Stimulated activated CD8-positive, alpha-beta memory T cell treated with anti-CD3 and anti-CD28 coated beads, Interleukin-15, amount 100 ng/mL, for 4 hours (primary cell): ENCODE data around the gene HEATR3.
A peak's percentile ranks its signal among the peaks of the same experiment; 100 is the strongest.

Source experiments
- DNase-seq, 2 donors: peaks; one replicate each; pipeline ENCODE4 v3.0.0-alpha.2; 2020; ENCODE audit warnings: low read depth in 2 of 2

The HEATR3 gene, protein sequence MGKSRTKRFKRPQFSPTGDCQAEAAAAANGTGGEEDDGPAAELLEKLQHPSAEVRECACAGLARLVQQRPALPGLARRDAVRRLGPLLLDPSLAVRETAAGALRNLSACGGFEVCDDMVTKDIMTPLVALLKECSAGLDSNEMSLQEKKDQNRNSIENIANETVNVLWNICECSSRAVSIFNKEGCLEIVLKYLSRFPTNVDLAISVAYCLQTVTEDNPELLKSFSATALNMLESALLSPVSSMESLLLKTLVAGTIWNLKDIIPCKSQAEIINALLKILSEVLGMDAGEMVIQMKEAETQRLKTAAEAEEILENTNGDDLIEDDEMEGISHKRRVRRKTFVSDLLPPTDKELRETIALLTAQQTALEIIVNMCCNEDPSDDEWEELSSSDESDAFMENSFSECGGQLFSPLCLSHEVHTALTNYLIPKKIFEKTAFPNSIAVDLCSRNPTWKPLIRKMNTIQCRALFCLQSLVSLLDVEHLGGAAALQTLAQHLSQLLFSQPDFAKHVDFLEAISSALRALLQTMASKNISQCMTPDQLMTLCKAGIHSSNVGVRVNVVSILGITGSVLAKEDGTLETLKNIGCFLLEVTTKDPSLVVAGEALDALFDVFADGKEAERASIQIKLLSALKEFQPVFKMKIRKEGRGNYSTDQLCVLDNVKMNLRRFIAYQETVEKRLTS

DNA sequence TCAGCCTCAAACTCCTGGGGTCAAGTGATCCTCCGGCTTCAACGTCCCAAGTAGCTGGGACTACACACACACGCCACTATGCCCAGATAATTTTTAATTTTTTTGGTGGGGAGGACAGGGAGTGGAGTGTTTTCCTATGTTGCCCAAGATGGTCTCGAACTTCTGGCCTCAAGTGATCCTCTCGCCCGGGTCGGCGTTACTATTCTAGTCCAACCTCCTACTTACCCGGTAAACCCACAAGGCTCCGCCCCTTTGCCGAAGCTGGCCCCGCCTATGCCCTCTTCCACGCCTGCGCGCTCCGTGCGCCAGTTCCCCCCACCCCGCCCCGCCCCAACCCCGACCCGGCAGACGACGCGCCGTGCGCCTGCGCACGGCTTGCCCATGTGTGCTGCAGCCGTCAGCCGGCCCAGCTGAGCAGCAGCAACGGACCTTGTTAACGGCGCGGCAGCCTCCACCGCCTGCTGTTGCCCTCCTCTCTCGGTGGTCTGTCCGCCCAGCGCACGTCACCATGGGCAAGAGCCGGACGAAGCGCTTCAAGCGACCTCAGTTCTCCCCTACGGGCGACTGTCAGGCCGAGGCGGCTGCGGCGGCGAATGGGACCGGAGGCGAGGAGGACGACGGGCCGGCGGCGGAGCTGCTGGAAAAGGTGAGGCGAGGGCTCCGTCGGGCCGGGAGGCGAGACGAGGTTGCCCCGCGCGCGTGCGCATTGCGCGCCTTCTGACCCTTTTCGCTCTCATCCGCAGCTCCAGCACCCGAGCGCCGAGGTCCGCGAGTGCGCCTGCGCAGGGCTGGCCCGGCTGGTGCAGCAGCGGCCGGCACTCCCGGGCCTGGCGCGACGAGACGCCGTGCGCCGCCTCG, at the start of gene HEATR3:
Gene HEATR3 (plus strand): TSS at position 347 of the 858 bp plus-strand sequence. CDS start 162 bp downstream, at position 509.
- peak; percentile 87 to 91 for DNase-seq

DNA sequence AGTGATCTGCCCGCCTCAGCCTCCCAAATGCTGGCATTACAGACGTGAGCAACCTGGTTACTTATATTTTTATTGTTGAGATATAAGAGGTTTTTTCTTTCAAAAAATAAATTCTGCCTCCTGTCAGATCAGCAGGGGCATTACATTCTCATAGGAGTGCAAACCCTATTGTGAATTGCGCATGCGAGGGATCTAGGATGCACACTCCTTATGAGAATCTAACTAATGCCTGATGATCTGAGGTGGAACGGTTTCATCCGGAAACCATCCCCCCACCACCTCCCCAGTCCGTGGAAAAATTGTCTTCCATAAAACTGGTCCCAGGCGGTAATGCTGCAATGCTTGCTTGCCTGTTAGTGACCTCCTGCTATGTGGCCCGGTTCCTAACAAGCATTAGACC, 48.2 kb upstream of the HEATR3 start:
- no peak for DNase-seq

- no peak for DNase-seq
These were observed 44.2 kb upstream of the HEATR3 start for GRCh38 chr16:50021544-50021943.

DNA sequence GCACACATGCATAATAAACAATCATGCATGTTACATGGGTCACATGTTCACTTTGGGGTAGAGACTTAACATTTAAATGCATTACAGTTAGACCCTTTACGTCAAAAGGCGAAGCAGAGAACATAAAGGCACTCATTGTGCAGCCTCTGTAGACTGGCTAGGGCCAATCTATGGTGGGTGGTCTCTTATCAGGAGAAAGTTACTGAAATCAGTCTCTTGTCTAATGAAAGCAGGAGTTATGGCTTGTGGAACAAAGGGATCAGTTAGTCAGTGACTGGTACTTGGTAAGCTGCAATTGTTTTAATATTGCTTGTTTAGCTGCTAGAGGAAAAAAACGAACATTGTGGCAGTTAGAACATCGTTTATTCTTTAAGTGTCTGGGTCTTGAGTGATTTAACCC, 42.1 kb upstream of the HEATR3 start:
- no peak for DNase-seq

- DNase-seq, result no peak
These were observed 41.6 kb upstream of the HEATR3 start for GRCh38 chr16:50024207-50024606.

DNA sequence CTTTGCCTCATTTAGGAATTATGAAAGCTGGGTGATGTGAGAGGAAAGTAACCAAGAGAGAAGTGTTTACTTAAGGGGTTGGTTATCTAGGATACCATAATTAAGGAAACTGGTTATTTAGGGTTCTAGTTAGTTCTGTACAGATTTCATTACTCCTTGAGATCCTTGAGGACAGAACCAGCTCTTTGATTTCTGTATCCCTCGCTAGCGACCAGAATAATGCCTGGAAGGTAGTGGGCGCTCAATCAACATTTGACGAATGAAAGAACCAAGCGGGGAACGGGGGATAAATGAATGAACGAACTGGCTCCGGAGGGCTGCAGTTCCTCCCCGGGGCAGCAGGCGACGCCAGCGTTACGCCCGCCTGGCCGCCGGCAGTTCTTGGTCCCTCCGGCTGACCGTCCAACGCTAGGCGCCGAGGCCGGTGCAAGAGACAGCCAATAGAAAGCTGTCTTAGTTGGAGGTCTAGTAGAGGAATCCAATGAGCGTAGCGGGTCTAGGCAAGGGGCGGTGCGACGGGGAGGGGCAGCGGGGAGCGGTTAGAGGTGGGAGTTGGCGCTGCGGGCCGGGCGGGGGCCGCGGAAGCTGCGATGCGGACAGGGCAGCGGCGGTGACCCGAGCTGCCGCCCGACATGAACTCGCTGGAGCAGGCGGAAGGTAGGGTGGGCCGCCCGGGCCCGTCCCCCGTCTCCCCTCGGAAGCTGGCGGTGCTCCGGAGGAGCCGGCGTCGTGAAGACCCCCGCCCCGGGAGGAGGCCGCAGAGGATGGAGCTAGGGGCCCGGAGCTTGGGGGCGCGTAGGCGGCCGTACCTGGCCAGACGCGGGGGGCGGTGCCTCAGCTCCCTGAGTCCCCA, 40.9 kb upstream of the HEATR3 start, which contains the start of gene CNEP1R1:
Gene CNEP1R1 (plus strand): TSS at position 542 of the 853 bp plus-strand sequence. CDS start 91 bp downstream, at position 633.
- DNase-seq, result peak; percentile 83 to 84

GRCh38 chr16:50025537-50025931, 40.2 kb upstream of the HEATR3 start:
- DNase-seq, result no peak

- no peak for DNase-seq
These were observed 37.9 kb upstream of the HEATR3 start for GRCh38 chr16:50027829-50028228.

- DNase-seq, result no peak
These were observed 30.2 kb upstream of the HEATR3 start for GRCh38 chr16:50035468-50035992.

GRCh38 chr16:50036426-50036825, 29.3 kb upstream of the HEATR3 start:
- DNase-seq, result no peak

DNA sequence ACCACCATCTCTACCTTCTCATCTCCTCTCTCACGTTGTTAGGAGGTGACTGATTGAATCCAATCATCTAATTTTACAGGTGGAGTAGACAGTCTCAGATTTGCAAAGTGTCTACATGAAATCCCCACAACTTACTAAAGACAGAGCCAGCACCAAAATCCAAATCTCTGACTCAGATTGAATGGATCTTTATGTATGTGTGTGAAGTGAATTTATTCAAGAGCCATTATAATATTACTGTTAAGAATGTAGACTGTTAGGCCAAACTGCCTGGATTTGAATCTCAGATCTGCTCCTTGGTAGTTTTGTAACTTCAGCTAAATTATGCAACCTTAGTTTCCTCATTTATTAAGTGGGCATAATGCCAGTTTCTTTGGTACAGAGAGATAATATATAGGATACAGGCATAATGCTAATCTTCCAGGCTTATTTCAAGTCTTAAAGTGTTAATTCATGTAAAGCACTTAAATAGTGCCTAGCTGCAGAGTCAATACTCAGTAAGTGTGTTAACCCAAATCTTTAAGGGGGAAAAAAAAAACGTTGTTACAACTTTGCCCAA, 28.0 kb upstream of the HEATR3 start:
- DNase-seq, result no peak

GRCh38 chr16:50038286-50038685, 27.5 kb upstream of the HEATR3 start:
- no peak for DNase-seq

DNA sequence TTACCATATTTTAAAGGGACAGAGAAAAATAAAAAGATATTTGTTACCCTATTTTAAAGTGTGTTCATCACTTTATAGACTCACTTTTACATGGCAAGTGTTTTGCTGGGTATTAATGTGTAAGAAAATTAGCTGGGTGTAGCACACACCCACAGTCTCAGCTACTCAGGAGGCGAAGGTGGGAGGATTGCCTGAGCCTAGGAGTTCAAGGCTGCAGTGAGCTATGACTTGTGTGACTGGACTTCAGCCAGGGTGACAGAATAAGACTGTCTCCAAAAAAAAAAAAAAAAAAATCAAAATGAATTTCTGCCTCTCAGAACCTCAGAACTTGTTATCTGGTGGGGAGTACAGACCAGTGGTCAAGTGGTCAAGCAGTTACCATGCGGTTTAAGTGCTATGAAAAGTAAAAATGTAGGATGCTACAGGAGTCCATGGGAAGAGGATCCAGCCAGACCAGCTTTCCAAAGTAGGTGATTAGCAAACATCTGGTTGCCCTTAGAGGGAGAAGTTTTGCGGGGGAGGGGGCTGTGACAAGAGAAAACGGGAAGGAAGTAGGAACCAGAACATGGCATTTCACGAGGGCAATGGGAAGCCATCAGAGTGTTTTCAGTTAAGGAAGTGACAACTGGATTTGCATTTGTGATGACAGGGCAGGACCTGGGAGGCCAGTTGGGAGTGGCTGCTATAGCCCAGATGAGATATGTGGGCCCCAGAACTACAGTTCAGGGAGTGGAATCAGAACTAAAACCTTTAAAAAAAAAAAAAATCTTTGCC, 26.8 kb upstream of the HEATR3 start:
- DNase-seq, result no peak

GRCh38 chr16:50040018-50040417, 25.8 kb upstream of the HEATR3 start:
- no peak for DNase-seq

DNA sequence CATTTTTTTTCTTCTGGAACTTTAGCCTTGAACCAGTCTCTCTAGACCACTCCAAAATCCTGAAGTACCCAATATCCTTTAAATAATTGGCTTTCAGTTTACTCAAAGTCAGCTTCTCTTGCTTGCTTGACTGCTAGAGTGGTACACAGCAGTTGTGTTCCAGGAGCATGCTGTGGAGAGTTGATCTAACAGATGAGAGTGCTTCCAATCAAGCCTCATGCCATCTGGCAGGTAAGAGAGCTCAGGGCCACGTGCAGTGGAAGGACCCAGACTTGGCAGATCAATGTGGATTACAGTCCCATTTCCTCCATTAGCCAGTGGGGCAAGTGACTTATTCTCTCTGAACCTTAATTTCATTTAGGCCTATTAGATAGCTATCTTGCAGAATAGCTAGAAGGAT, 25.1 kb upstream of the HEATR3 start:
- no peak for DNase-seq

DNA sequence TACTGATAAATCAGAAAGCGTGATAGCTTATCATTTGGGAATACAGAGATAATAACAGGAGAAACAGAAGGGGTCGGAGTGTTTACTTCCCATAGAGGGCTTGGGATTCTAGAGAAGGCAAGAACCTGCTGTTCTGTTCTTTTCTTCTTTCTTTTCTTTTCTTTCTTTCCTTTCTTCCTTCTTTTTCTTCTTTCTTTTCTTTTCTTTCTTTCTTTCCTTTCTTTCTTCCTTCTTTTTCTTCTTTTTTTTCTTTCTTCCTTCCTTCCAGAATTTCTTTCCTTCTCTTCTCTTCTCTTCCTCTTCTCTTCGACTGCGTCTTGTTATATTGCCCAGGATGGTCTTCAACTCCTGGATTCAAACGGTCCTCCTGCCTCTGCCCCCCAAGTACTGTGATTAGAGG, 22.4 kb upstream of the HEATR3 start:
- no peak for DNase-seq

DNA sequence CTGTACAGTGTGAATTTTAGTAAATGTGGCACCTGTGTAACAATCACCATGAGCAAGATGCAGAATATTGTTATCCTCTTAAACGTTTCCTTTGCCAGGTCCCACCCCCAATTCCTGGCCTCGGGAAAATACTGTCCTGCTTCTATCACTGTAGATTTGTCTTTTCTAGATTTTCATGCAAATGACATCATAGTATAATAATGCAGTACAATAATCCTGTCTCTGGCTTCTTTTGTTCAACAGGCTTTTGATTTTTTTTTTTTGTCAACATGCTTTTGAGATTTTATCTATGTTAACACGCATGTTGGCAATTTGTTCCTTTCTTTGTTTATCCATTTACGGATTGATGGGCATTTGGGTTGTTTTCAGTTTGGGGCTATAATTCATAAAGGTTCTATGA, 20.4 kb upstream of the HEATR3 start:
- no peak for DNase-seq

GRCh38 chr16:50046853-50047252, 18.9 kb upstream of the HEATR3 start:
- no peak for DNase-seq

GRCh38 chr16:50047864-50048263, 17.9 kb upstream of the HEATR3 start:
- DNase-seq, result no peak

GRCh38 chr16:50050802-50051201, 15.0 kb upstream of the HEATR3 start:
- DNase-seq, result no peak
